OCI-LY7 (cell line): Measurements from ENCODE around the gene FRAT2.

Experiments
- CTCF ChIP-seq: fragments of 200-600 bp; sonication (generic); conservative IDR thresholded peaks from 2 replicates; pipeline ENCODE4 v1.5.1; 2014; ENCODE audit warnings: mild to moderate bottlenecking, antibody characterized with exemption, low read length, moderate library complexity, mixed read lengths
- EZH2phosphoT487 ChIP-seq: fragments of 200-600 bp; sonication (generic); IDR thresholded peaks from 2 replicates; pipeline ENCODE4 v1.6.1; 2018; ENCODE audit warnings: low read depth, borderline replicate concordance, mild to moderate bottlenecking, mixed run types, antibody characterized with exemption, low read length, moderate library complexity, mixed read lengths

- TF ChIP-seq CTCF: no peak
- TF ChIP-seq EZH2phosphoT487: no peak
These were observed 3.3 kb downstream of the FRAT2 start for GRCh38 chr10:97331153-97331703.
